Trophoblast cell (in vitro differentiated cells and primary cell): ENCODE results near the gene FAM83F.

Experiments used
- DNase-seq, 2 donors: peaks; one replicate each; pipeline ENCODE4 v3.0.0-alpha.2; 2016
- H2AFZ ChIP-seq: 2 replicates; pipeline ENCODE4 v1.6.1; 2013; ENCODE audit warnings: low read length, moderate library complexity, mild to moderate bottlenecking; ENCODE audit not compliant: insufficient read depth, poor library complexity
- H2AK5ac ChIP-seq: 2 replicates; pipeline ENCODE4 v1.6.1; 2013; ENCODE audit warnings: mild to moderate bottlenecking, low read length
- H2BK120ac ChIP-seq: 2 replicates; pipeline ENCODE4 v1.6.1; 2013; ENCODE audit warnings: low read length, mild to moderate bottlenecking, moderate library complexity; ENCODE audit not compliant: insufficient read depth, poor library complexity
- H2BK12ac ChIP-seq: 2 replicates; pipeline ENCODE4 v1.6.1; 2013; ENCODE audit warnings: mild to moderate bottlenecking, low read length, moderate library complexity
- H2BK5ac ChIP-seq: 2 replicates; pipeline ENCODE4 v1.6.1; 2013; ENCODE audit warnings: low read length, low read depth, moderate library complexity, mild to moderate bottlenecking; ENCODE audit not compliant: poor library complexity
- H3K14ac ChIP-seq: 2 replicates; pipeline ENCODE4 v1.6.1; 2013; ENCODE audit warnings: mild to moderate bottlenecking, low read length
- H3K18ac ChIP-seq: 2 replicates; pipeline ENCODE4 v1.6.1; 2013; ENCODE audit warnings: mild to moderate bottlenecking, low read length
- H3K23ac ChIP-seq: 2 replicates; pipeline ENCODE4 v1.6.1; 2013; ENCODE audit warnings: low read length
- H3K27ac ChIP-seq: 2 replicates; pipeline ENCODE4 v1.5.1; 2013; ENCODE audit warnings: low read depth, mild to moderate bottlenecking, inconsistent platforms, low read length, moderate library complexity
- H3K27me3 ChIP-seq: 2 replicates; pipeline ENCODE4 v1.6.1; 2013; ENCODE audit warnings: inconsistent platforms, mild to moderate bottlenecking, low read length, moderate library complexity; ENCODE audit not compliant: insufficient read depth
- H3K36me3 ChIP-seq, 2 experiments: 1 replicate in 1 of 2; 2 replicates in 1 of 2; pipeline ENCODE4 v1.6.1; 2013; ENCODE audit warnings: low read length in 2 of 2, mild to moderate bottlenecking in 2 of 2, moderate library complexity in 1 of 2; ENCODE audit not compliant: insufficient read depth in 2 of 2, control insufficient read depth in 1 of 2
- H3K4ac ChIP-seq: 2 replicates; pipeline ENCODE4 v1.6.1; 2013; ENCODE audit warnings: low read depth, mild to moderate bottlenecking, low read length, moderate library complexity
- H3K4me1 ChIP-seq, 2 experiments: 1 replicate in 1 of 2; 2 replicates in 1 of 2; pipeline ENCODE4 v1.6.1; 2013; ENCODE audit warnings: low read length in 2 of 2, mild to moderate bottlenecking in 2 of 2, moderate library complexity in 1 of 2; ENCODE audit not compliant: insufficient read depth in 2 of 2, control insufficient read depth in 1 of 2
- H3K4me2 ChIP-seq: 2 replicates; pipeline ENCODE4 v1.6.1; 2013; ENCODE audit warnings: inconsistent platforms, mild to moderate bottlenecking, low read length, moderate library complexity
- H3K4me3 ChIP-seq: 2 replicates; pipeline ENCODE4 v1.5.1; 2013; ENCODE audit warnings: mild to moderate bottlenecking, low read depth, low read length, inconsistent platforms
- H3K79me1 ChIP-seq: one replicate; pipeline ENCODE4 v1.6.1; 2013; ENCODE audit warnings: low read length
- H3K79me2 ChIP-seq: 2 replicates; pipeline ENCODE4 v1.6.1; 2013; ENCODE audit warnings: low read length, mild to moderate bottlenecking; ENCODE audit not compliant: control insufficient read depth, insufficient read depth, poor library complexity
- H3K9ac ChIP-seq: 2 replicates; pipeline ENCODE4 v1.6.1; 2013; ENCODE audit warnings: mild to moderate bottlenecking, low read length
- H3K9me3 ChIP-seq: 2 replicates; pipeline ENCODE4 v1.6.1; 2013; ENCODE audit warnings: low read depth, mild to moderate bottlenecking, control low read depth, inconsistent platforms, low read length; ENCODE audit not compliant: insufficient read depth
- H4K12ac ChIP-seq: 2 replicates; pipeline ENCODE4 v1.6.1; 2013; ENCODE audit warnings: low read depth, mild to moderate bottlenecking, low read length, moderate library complexity
- H4K8ac ChIP-seq: 2 replicates; pipeline ENCODE4 v1.6.1; 2013; ENCODE audit warnings: low read depth, mild to moderate bottlenecking, low read length, moderate library complexity
- H4K91ac ChIP-seq: one replicate; pipeline ENCODE4 v1.6.1; 2013; ENCODE audit warnings: low read depth, mild to moderate bottlenecking, low read length, moderate library complexity
- WGBS: extraction: QIAGEN DNeasy Blood & Tissue Kit; methylation state at CpG from one replicate; pipeline ENCODE4 v1.1.7; 2013; ENCODE audit warnings: missing lambda C conversion rate; ENCODE audit not compliant: insufficient read length, insufficient coverage; ENCODE audit errors: extremely low coverage; 5-methylcytosine and 5-hydroxymethylcytosine counted together

The FAM83F gene

GRCh38 chr22:39958949-39959639, 35.7 kb upstream of the FAM83F start:
- Histone ChIP-seq H2BK5ac (no peak overlapping the region), H3K79me2 (no peaks in the 10 kb centered on the region), H3K9ac (no peak overlapping the region), H2AK5ac (no peak overlapping the region), H3K79me1 (no peaks in the 10 kb centered on the region), H4K8ac (no peak overlapping the region), H3K27me3 (no peaks in the 10 kb centered on the region), H4K12ac (no peak overlapping the region), H3K4me1 (peaks cover 9 to 13% of the 10 kb centered on the region in 2 experiments), H3K14ac (no peak overlapping the region), H2BK120ac (no peak overlapping the region), H3K9me3 (peaks cover 2% of the 10 kb centered on the region), H2AFZ (no peak overlapping the region), H3K4me2 (no peak overlapping the region), H3K36me3 (no peaks in the 10 kb centered on the region), H3K18ac (no peak overlapping the region), H3K23ac (no peak overlapping the region), H2BK12ac (no peak overlapping the region), H3K4me3 (no peak overlapping the region), H4K91ac (no peak overlapping the region), H3K27ac (no peak overlapping the region), H3K4ac (no peak overlapping the region)
- WGBS: no CpG with 5 or more reads among the region's 11 CpGs
- DNase-seq: no peak

DNA sequence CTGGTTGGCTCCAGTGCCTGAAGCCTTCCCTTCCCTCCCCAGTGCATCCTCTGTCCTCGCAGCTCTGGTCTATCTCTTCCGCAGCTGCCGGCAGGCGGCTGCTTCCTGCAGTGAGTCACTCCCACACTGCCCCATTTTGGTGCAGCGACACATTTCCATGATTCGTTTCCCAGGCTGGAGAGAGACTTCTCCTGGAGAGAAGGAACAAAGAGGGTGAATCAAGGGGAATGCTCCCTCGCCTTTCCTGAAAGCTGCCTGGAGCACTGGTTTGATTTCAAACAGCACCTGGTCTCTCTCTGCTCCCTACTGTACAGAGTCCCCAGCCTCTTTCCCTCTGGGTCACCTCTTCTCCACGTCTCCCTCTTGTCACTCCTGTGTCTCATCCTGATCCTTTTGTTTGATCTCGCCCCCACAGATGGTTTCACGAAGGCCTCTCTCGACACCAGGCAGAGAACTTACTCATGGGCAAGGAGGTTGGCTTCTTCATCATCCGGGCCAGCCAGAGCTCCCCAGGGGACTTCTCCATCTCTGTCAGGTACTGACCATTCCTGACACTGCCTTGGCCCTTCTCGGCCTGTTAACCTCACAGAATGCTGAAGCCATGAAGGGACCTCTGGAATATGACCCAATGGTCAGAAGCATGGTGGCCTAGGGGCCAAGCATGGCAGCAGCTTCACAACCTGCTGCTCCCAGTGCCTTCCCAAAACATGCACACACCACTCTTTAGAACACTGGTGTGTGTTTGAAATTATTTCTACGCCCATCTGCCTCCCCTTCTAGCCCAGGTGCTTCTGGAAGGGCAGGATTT, 34.9 kb upstream of the FAM83F start, which contains the start of gene TMA7B:
Gene TMA7B (plus strand): TSS at position 758 of the 808 bp plus-strand sequence. CDS start 3,978 bp downstream, outside the sequence.
- WGBS: no CpG with 5 or more reads among the region's 14 CpGs
- H2BK12ac ChIP-seq: peak within 1 kb of the TSS; percentile 8
- H4K91ac ChIP-seq: peak within 1 kb of the TSS; percentile 26
- no peaks in the 10 kb centered on the region for H3K27me3 ChIP-seq
- no peak within 1 kb of the TSS for H2BK120ac ChIP-seq
- no peak within 1 kb of the TSS for H3K27ac ChIP-seq
- no peak within 1 kb of the TSS for H3K4me2 ChIP-seq
- peak within 1 kb of the TSS; percentile 17 for H2AFZ ChIP-seq
- peak within 1 kb of the TSS; percentile 9 for H4K8ac ChIP-seq
- H2BK5ac ChIP-seq: no peak within 1 kb of the TSS
- DNase-seq: peak in 1 of 2 donors; percentile 12
- no peaks in the 10 kb centered on the region for H3K79me1 ChIP-seq
- H3K9me3 ChIP-seq: peaks cover 2% of the 10 kb centered on the region
- H3K18ac ChIP-seq: peak within 1 kb of the TSS; percentile 14
- no peak within 1 kb of the TSS for H3K4me3 ChIP-seq
- H3K36me3 ChIP-seq: no peaks in the 10 kb centered on the region
- no peak within 1 kb of the TSS for H4K12ac ChIP-seq
- H3K23ac ChIP-seq: no peak within 1 kb of the TSS
- peak within 1 kb of the TSS; percentile 67 for H3K14ac ChIP-seq
- H3K9ac ChIP-seq: no peak within 1 kb of the TSS
- peak within 1 kb of the TSS; percentile 5 for H2AK5ac ChIP-seq
- H3K79me2 ChIP-seq: no peaks in the 10 kb centered on the region
- H3K4ac ChIP-seq: no peak within 1 kb of the TSS
- H3K4me1 ChIP-seq: peaks cover 9 to 13% of the 10 kb centered on the region in 2 experiments

DNA sequence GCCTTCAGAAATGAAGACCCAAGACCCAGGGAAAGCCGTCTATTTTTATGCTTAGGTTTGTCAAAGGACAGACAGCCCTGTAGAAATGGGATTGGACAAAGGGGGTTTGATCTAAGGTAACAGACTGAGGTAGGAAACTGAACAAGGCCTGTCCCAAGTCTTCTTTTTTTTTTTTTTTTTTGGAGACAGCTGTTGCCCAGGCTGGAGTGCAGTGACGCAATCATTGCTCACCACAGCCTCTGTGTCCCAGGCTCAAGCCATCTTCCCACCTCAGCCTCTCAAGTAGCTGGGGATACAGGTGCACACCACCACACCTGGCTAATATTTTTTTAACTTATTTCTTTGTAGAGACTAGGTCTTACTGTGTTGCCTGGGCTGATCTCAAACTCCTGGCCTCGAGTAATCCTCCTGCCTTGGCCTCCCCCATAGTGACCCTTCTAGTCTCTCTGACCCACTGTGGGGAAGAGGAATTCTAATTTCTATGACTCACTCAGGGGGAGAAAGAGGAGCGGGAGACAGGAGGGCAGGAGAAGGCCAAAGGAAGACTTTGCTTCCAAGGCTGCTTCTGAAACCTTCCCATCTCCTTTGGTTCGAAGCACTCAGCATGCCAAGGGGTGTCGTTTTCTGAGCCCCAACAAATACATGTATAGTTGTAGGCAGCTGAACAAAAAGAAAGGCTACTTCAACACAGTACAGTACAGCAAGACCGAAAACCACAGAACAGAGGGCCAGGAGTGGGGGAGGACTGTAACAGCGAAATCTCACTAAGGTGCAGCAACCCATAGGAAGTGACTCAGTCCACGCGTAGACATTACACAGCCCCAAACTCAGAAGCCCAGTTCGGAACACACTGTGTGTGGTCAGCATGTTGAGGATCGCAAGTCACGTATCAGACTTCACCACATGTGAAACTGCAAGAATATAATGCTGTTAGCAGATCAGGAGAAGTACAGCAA, 33.7 kb upstream of the FAM83F start:
- no peak overlapping the region for H3K27ac ChIP-seq

DNA sequence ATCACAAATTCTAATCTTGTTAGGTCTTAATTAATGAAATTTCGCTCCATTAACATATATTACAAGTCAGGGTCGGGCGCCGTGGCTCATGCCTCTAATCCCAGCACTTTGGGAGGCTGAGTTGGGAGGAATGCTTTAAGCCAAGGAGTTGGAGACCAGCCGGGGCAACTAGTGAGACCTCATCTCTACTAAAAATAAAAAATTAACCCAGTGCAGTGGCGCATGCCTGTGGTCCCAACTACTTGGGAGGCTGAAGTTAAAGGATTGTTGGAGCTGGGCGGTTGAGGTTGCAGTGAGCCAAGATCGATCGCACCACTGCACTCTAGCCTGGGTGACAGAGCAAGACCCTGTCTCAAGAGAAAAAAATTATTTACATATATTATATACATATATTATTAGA, 32.7 kb upstream of the FAM83F start:
- H2AK5ac ChIP-seq: no peak overlapping the region
- no peaks in the 10 kb centered on the region for H3K79me1 ChIP-seq
- no peak overlapping the region for H3K23ac ChIP-seq
- H3K14ac ChIP-seq: no peak overlapping the region
- H4K91ac ChIP-seq: no peak overlapping the region
- H3K18ac ChIP-seq: no peak overlapping the region
- no peak overlapping the region for H3K4ac ChIP-seq
- H3K27ac ChIP-seq: no peak overlapping the region
- DNase-seq: no peak
- H4K8ac ChIP-seq: no peak overlapping the region
- H4K12ac ChIP-seq: no peak overlapping the region
- H3K4me2 ChIP-seq: no peak overlapping the region
- H2BK120ac ChIP-seq: no peak overlapping the region
- no peak overlapping the region for H2BK12ac ChIP-seq
- H3K79me2 ChIP-seq: no peaks in the 10 kb centered on the region
- no CpG with 5 or more reads among the region's 9 CpGs for WGBS
- H3K4me1 ChIP-seq: peaks cover 9 to 13% of the 10 kb centered on the region in 2 experiments
- H3K9me3 ChIP-seq: peaks cover 1% of the 10 kb centered on the region
- H3K9ac ChIP-seq: no peak overlapping the region
- H3K4me3 ChIP-seq: no peak overlapping the region
- no peak overlapping the region for H2AFZ ChIP-seq
- no peaks in the 10 kb centered on the region for H3K27me3 ChIP-seq
- no peak overlapping the region for H2BK5ac ChIP-seq
- H3K36me3 ChIP-seq: no peaks in the 10 kb centered on the region

More for the DNA sequence above, 33.7 kb upstream of the FAM83F start:
- Histone ChIP-seq H3K9me3 (peaks cover 2% of the 10 kb centered on the region), H3K79me2 (no peaks in the 10 kb centered on the region), H2AK5ac (no peak overlapping the region), H3K18ac (no peak overlapping the region), H4K91ac (no peak overlapping the region), H3K36me3 (no peaks in the 10 kb centered on the region), H2BK12ac (no peak overlapping the region), H2BK5ac (no peak overlapping the region), H2BK120ac (no peak overlapping the region), H3K14ac (no peak overlapping the region), H3K4ac (no peak overlapping the region), H3K27me3 (no peaks in the 10 kb centered on the region), H3K23ac (no peak overlapping the region), H4K8ac (no peak overlapping the region), H3K9ac (no peak overlapping the region), H3K4me1 (peaks cover 9 to 13% of the 10 kb centered on the region in 2 experiments), H2AFZ (no peak overlapping the region), H4K12ac (no peak overlapping the region), H3K4me2 (no peak overlapping the region), H3K79me1 (no peaks in the 10 kb centered on the region), H3K4me3 (no peak overlapping the region)
- no CpG with 5 or more reads among the region's 13 CpGs for WGBS
- DNase-seq: peak; percentile 13 to 23
